ENCODE data around the gene CDK5.

- TF ChIP-seq CTCF (optimal IDR thresholded peaks at IDR 0.05 in 1 of 3, IDR thresholded peaks at IDR 0.05 in 1 of 3, conservative IDR thresholded peaks at IDR 0.05 in 1 of 3; ENCODE audit: extremely low read depth in 1 of 3, insufficient read depth in 2 of 3, low read length in 3 of 3) (peak in 2 of 3 experiments; percentile 35), EZH2 (IDR thresholded peaks at IDR 0.05; ENCODE audit: low read length) (no peak)
Measured at GRCh38 chr7:151076863-151077704, 19.4 kb upstream of the CDK5 start.

Data from keratinocyte (primary cell).